PC-9 (cell line): ENCODE measurements around the gene IL4R. TPM values are rescaled to one million over a fixed set of nuclear protein-coding genes. Genes with fewer than 3 reads are reported as not detected.

ENCODE experiments used
- BruUV-seq: library from RNA; stranded (reverse); fragments of 400-500 nt; replicated peaks from 2 replicates; lab custom pipeline; 2021; lab: Mats Ljungman, UMichigan
- CTCF ChIA-PET: fragments of 300-600 bp; sonication (Branson Sonifier 250); formaldehyde crosslinking; loops from one replicate; lab custom pipeline; 2022; ENCODE audit warnings: antibody characterized with exemption; lab: Charles Lee
- POLR2A ChIA-PET: fragments of 300-600 bp; sonication (Branson Sonifier 250); formaldehyde crosslinking; loops from one replicate; lab custom pipeline; 2022; ENCODE audit warnings: antibody characterized with exemption; ENCODE audit not compliant: unreplicated experiment; lab: Charles Lee
- DNase-seq, 2 experiments: peaks; one replicate each; pipeline versions ENCODE4 v3.0.0 to v3.0.0-alpha.2; 2015 to 2022; ENCODE audit warnings: mixed read lengths in 1 of 2
- H2AFZ ChIP-seq: fragments of 200-600 bp; sonication (generic); 2 replicates; pipeline ENCODE4 v1.8.1; 2017; ENCODE audit warnings: antibody characterized with exemption
- H3F3A ChIP-seq: fragments of 200-600 bp; sonication (generic); 2 replicates; pipeline ENCODE4 v1.8.1; 2017; ENCODE audit warnings: antibody characterized with exemption, mild to moderate bottlenecking, low read depth; ENCODE audit not compliant: insufficient read depth
- H3K27ac ChIP-seq: fragments of 200-600 bp; sonication (generic); 2 replicates; pipeline ENCODE4 v1.6.1; 2016; ENCODE audit warnings: mixed run types
- H3K27me3 ChIP-seq: fragments of 200-600 bp; sonication (generic); 2 replicates; pipeline ENCODE4 v1.6.1; 2016; ENCODE audit warnings: low read depth, mixed run types; ENCODE audit not compliant: insufficient read depth
- H3K36me3 ChIP-seq: fragments of 200-600 bp; sonication (generic); 2 replicates; pipeline ENCODE4 v1.6.1; 2016; ENCODE audit warnings: low read depth, mixed run types
- H3K4me1 ChIP-seq: fragments of 200-600 bp; sonication (generic); replicated peaks from 2 replicates; pipeline ENCODE4 v1.6.1; 2016; ENCODE audit warnings: mixed run types; ENCODE audit not compliant: insufficient read depth
- H3K4me2 ChIP-seq: fragments of 200-600 bp; sonication (generic); 2 replicates; pipeline ENCODE4 v1.6.1; 2017; ENCODE audit warnings: mixed run types
- H3K4me3 ChIP-seq: fragments of 200-600 bp; sonication (generic); 2 replicates; pipeline ENCODE4 v1.6.1; 2016; ENCODE audit warnings: mixed run types
- H3K79me2 ChIP-seq: fragments of 200-600 bp; sonication (generic); 2 replicates; pipeline ENCODE4 v1.6.1; 2017; ENCODE audit warnings: low read depth, mixed run types
- H3K9me2 ChIP-seq: fragments of 200-600 bp; sonication (generic); 2 replicates; pipeline ENCODE4 v1.8.1; 2017; ENCODE audit warnings: mild to moderate bottlenecking; ENCODE audit not compliant: insufficient read depth
- H3K9me3 ChIP-seq: fragments of 200-600 bp; sonication (generic); 2 replicates; pipeline ENCODE4 v1.8.1; 2016; ENCODE audit warnings: low read depth; ENCODE audit not compliant: insufficient read depth
- H4K20me1 ChIP-seq: fragments of 200-600 bp; sonication (generic); 2 replicates; pipeline ENCODE4 v1.8.1; 2017; ENCODE audit not compliant: insufficient read depth
- EZH2 ChIP-seq: fragments of 200-600 bp; sonication (generic); IDR thresholded peaks from 2 replicates; pipeline ENCODE4 v1.8.0; 2017; ENCODE audit warnings: antibody characterized with exemption, low read depth
- intact Hi-C: fragments of 100-400 bp; cut with micrococcal nuclease; formaldehyde crosslinking; loops from one replicate; pipeline ENCODE4 v1.10.0; 2022; ENCODE audit not compliant: unreplicated experiment
- total RNA-seq: library from RNA; stranded (reverse); gene quantifications from 2 replicates; pipeline ENCODE4 v1.2.3, GENCODE V29; 2021
- TF ChIP-seq, protein P1 (sequence below): fragments of 200-600 bp; sonication (generic); conservative IDR thresholded peaks from 2 replicates; pipeline ENCODE4 v1.6.1; 2017; ENCODE audit warnings: mixed run types, antibody characterized with exemption, mild to moderate bottlenecking, moderate library complexity

Gene IL4R
- total RNA-seq, 1 experiment from 2014 or later, result 76.5 TPM

DNA sequence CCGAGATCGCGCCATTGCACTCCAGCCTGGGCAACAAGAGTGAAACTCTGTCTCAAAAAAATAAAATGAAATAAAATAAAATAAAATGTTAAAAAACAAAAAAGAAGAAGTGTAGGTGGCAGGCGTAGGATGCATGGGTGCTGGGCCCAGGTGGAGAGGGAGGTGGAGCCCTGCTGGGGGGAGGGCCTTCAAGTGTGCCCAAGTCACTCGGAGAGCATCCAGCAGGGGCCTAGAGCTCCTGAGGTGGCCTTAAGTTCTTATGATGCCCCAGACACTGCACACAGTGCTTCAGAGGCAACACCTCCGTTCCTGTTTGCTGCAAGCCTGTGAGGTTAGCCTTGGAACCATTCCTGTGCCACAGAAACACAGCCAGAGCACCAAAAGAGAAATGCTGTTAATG, 23.2 kb downstream of the IL4R start:
- ChIA-PET POLR2A (no interaction called here), CTCF (no interaction called here)
- Histone ChIP-seq H3K36me3 (peaks cover 60% of the 10 kb centered on the region), H3K9me3 (no peaks in the 10 kb centered on the region), H3K79me2 (peaks cover 61% of the 10 kb centered on the region), H3K27ac (no peak overlapping the region), H4K20me1 (no peaks in the 10 kb centered on the region; the same call in 1 of the 2 replicates), H3K4me2 (no peak overlapping the region), H3K9me2 (no peaks in the 10 kb centered on the region), H3K4me3 (no peak overlapping the region), H3K4me1 (no peaks in the 10 kb centered on the region), H3F3A (peaks cover 3% of the 10 kb centered on the region; the same call in 1 of the 2 replicates), H3K27me3 (no peaks in the 10 kb centered on the region), H2AFZ (no peak overlapping the region)
- BruUV-seq, result no TSS peak
- DNase-seq, result no peak
- intact Hi-C loops, result no loop called here
- TF ChIP-seq, protein P1, sequence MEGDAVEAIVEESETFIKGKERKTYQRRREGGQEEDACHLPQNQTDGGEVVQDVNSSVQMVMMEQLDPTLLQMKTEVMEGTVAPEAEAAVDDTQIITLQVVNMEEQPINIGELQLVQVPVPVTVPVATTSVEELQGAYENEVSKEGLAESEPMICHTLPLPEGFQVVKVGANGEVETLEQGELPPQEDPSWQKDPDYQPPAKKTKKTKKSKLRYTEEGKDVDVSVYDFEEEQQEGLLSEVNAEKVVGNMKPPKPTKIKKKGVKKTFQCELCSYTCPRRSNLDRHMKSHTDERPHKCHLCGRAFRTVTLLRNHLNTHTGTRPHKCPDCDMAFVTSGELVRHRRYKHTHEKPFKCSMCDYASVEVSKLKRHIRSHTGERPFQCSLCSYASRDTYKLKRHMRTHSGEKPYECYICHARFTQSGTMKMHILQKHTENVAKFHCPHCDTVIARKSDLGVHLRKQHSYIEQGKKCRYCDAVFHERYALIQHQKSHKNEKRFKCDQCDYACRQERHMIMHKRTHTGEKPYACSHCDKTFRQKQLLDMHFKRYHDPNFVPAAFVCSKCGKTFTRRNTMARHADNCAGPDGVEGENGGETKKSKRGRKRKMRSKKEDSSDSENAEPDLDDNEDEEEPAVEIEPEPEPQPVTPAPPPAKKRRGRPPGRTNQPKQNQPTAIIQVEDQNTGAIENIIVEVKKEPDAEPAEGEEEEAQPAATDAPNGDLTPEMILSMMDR, result no peak
- TF ChIP-seq EZH2, result no peak

DNA sequence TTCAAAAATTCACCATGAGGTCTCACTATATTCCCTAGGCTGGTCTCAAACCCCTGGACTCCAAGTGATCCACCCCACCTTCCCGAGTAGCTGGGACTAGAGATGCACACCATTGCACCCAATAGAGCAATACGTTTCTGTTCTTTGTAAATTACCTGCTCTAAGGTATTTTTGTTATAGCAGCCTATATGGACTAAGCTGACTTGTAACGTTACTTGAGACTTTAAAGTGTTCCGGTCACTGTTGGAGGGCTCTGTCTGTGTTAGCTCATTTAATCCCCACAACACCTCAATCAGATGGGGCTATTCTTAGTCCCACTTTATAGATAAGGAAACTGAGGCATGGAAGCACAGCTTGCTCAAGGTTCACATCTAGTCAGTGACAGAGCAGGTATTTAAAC, 25.4 kb downstream of the IL4R start:
- Histone ChIP-seq H3K4me2 (no peak overlapping the region), H2AFZ (no peak overlapping the region), H3K36me3 (peaks cover 50% of the 10 kb centered on the region), H3K79me2 (peaks cover 39% of the 10 kb centered on the region), H3K9me3 (no peaks in the 10 kb centered on the region), H3K27ac (no peak overlapping the region), H3K27me3 (no peaks in the 10 kb centered on the region), H3K4me3 (no peak overlapping the region), H3K9me2 (no peaks in the 10 kb centered on the region), H3F3A (no peaks in the 10 kb centered on the region), H4K20me1 (no peaks in the 10 kb centered on the region; the same call in 1 of the 2 replicates), H3K4me1 (no peaks in the 10 kb centered on the region)
- POLR2A ChIA-PET, result no interaction called here
- TF ChIP-seq EZH2, result no peak
- TF ChIP-seq, protein P1, result no peak
- intact Hi-C loops, result no loop called here
- BruUV-seq, result no TSS peak
- CTCF ChIA-PET, result no interaction called here
- DNase-seq, result no peak

DNA sequence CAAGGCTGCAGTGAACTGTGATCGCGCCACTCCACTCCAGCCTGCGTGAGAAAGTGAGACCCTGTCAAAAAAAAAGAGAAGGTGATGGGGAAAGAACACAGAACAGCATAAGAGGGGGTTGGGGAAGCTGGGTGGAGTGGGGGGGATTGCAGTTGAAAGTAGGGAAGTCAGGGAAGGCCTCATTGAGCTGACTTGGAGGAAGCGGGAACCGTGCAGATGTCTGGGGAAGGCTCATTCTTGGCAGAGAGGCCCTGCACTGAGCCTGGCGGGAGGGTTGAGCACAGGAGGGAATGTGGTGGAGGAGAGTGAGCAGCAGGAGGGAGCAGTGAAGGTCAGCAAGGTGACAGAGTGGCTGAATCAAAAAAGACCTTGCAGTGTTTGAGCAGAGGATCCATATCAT, 26.9 kb downstream of the IL4R start:
- Histone ChIP-seq H3K36me3 (peaks cover 38% of the 10 kb centered on the region), H3K4me2 (no peak overlapping the region), H3K4me1 (no peaks in the 10 kb centered on the region), H3K79me2 (peaks cover 24% of the 10 kb centered on the region), H4K20me1 (no peaks in the 10 kb centered on the region; the same call in 1 of the 2 replicates), H3F3A (no peaks in the 10 kb centered on the region), H3K27ac (no peak overlapping the region), H3K27me3 (no peaks in the 10 kb centered on the region), H3K9me3 (no peaks in the 10 kb centered on the region), H2AFZ (no peak overlapping the region), H3K4me3 (no peak overlapping the region), H3K9me2 (no peaks in the 10 kb centered on the region)
- TF ChIP-seq, protein P1, result no peak
- no peak for TF ChIP-seq EZH2
- no TSS peak for BruUV-seq
- POLR2A ChIA-PET, result no interaction called here
- CTCF ChIA-PET, result no interaction called here
- no peak for DNase-seq
- intact Hi-C loops, result no loop called here
